GM23248 (cell line): ENCODE data around the gene INPP4A. TPM values are rescaled to one million over a fixed set of nuclear protein-coding genes. Genes with fewer than 3 reads are reported as not detected.
A peak's percentile ranks its signal among the peaks of the same experiment; 100 is the strongest.

ENCODE experiments used
- DNase-seq: peaks from one replicate; pipeline ENCODE4 v3.0.0-alpha.2; 2015
- H2AFZ ChIP-seq: fragments of 200-600 bp; sonication (generic); 2 replicates; pipeline ENCODE4 v1.6.1; 2016; ENCODE audit warnings: antibody characterized with exemption
- H3F3A ChIP-seq: fragments of 200-600 bp; sonication (generic); 2 replicates; pipeline ENCODE4 v1.6.1; 2016; ENCODE audit warnings: mild to moderate bottlenecking, antibody characterized with exemption, mixed run types; ENCODE audit not compliant: insufficient read depth
- H3K27ac ChIP-seq: fragments of 200-600 bp; sonication (generic); 2 replicates; pipeline ENCODE4 v1.5.1; 2016; ENCODE audit warnings: mild to moderate bottlenecking
- H3K27me3 ChIP-seq: fragments of 200-600 bp; sonication (generic); replicated peaks from 2 replicates; pipeline ENCODE4 v1.6.1; 2016; ENCODE audit warnings: mild to moderate bottlenecking; ENCODE audit not compliant: insufficient read depth
- H3K36me3 ChIP-seq: fragments of 200-600 bp; sonication (generic); 2 replicates; pipeline ENCODE4 v1.6.1; 2016; ENCODE audit warnings: low read depth, mild to moderate bottlenecking
- H3K4me1 ChIP-seq: fragments of 200-600 bp; sonication (generic); 2 replicates; pipeline ENCODE4 v1.6.1; 2016; ENCODE audit warnings: mild to moderate bottlenecking; ENCODE audit not compliant: insufficient read depth
- H3K4me2 ChIP-seq: fragments of 200-600 bp; sonication (generic); one replicate; pipeline ENCODE4 v1.6.1; 2016; ENCODE audit warnings: mild to moderate bottlenecking; ENCODE audit not compliant: unreplicated experiment
- H3K4me3 ChIP-seq: fragments of 200-600 bp; sonication (generic); 2 replicates; pipeline ENCODE4 v1.5.1; 2016; ENCODE audit warnings: mild to moderate bottlenecking
- H3K79me2 ChIP-seq: fragments of 200-600 bp; sonication (generic); 2 replicates; pipeline ENCODE4 v1.6.1; 2016; ENCODE audit warnings: mild to moderate bottlenecking; ENCODE audit not compliant: insufficient read depth
- H3K9ac ChIP-seq: fragments of 200-600 bp; sonication (generic); 2 replicates; pipeline ENCODE4 v1.6.1; 2016; ENCODE audit warnings: mild to moderate bottlenecking
- H3K9me2 ChIP-seq: fragments of 200-600 bp; sonication (generic); 2 replicates; pipeline ENCODE4 v1.6.1; 2016; ENCODE audit warnings: mixed run types, mild to moderate bottlenecking, moderate library complexity; ENCODE audit not compliant: insufficient read depth
- H3K9me3 ChIP-seq: fragments of 200-600 bp; sonication (generic); one replicate; pipeline ENCODE4 v1.6.1; 2017; ENCODE audit warnings: low read depth
- H4K20me1 ChIP-seq: fragments of 200-600 bp; sonication (generic); 2 replicates; pipeline ENCODE4 v1.6.0; 2016; ENCODE audit not compliant: insufficient read depth
- EZH2 ChIP-seq: fragments of 200-600 bp; sonication (generic); IDR thresholded peaks from 2 replicates; pipeline ENCODE4 v1.6.1; 2018; ENCODE audit warnings: antibody characterized with exemption, mild to moderate bottlenecking; ENCODE audit not compliant: insufficient read depth, poor library complexity, severe bottlenecking
- EZH2phosphoT487 ChIP-seq: fragments of 200-600 bp; sonication (generic); IDR thresholded peaks from 2 replicates; pipeline ENCODE4 v1.6.1; 2018; ENCODE audit warnings: antibody characterized with exemption, moderate library complexity, mild to moderate bottlenecking, low read depth; ENCODE audit not compliant: insufficient read depth
- WGBS, 2 experiments: methylation state at CpG; one replicate each; pipeline ENCODE4 v1.1.6; 2015 to 2017; ENCODE audit warnings: low lambda C conversion rate in 2 of 2, low coverage in 1 of 2; ENCODE audit errors: missing lambda C conversion rate in 2 of 2; 5-methylcytosine and 5-hydroxymethylcytosine counted together
- in situ Hi-C: fragments of 300-500 bp; cut with MboI; formaldehyde crosslinking; loops from 2 replicates; pipeline ENCODE4 v1.15.0; 2020
- polyA plus RNA-seq: library from polyadenylated mRNA; unstranded; fragments of >200 nt; fragmentation: Nextera tagmentation; extraction: Ambion mirVana; gene quantifications from 2 replicates; pipeline ENCODE4 v1.2.1, GENCODE V29; 2016
- total RNA-seq: library from RNA; depleted of rRNA; stranded (reverse); fragments of >200 nt; shearing (Covaris generic); gene quantifications from 2 replicates; pipeline ENCODE4 v1.2.3, GENCODE V29; 2014

The INPP4A gene
- total and polyA plus RNA-seq, 2 experiments from 2014 or later: 9.5 to 16.0 TPM

DNA sequence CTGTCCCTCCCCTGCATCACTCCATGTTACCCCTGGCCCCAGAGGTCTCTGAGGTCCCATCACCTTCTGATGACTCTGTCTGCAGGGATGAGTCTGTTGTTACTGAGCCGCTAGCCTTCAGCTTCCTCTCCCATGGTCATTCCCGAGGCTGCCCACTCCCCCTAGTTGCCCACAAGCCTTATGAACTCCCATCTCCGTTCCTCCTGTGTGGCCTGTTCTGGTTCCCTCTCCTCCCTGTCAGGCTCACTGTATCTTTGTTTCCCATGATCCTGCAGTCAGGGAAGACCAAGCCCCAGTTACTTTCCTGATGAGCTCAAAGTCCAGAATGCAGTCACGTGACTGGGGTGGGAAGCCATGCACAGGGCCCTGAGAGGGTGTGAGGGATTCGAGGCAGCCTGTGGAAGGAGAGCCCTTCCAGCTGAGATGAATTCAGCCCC lies 39.5 kb downstream of the INPP4A start:
- WGBS, 2 experiments: 79 to 91% methylated on average over 5 of the region's 5 CpGs
- Histone ChIP-seq H4K20me1 (no peaks in the 10 kb centered on the region; the same call in 1 of the 2 replicates), H3K4me3 (no peak overlapping the region), H3K4me1 (peaks cover 21% of the 10 kb centered on the region), H3K9ac (no peak overlapping the region), H3K9me2 (no peaks in the 10 kb centered on the region), H3K79me2 (peaks cover 48% of the 10 kb centered on the region), H3K27ac (no peak overlapping the region), H3F3A (peaks cover 7% of the 10 kb centered on the region; the same call in 1 of the 2 replicates), H3K9me3 (no peaks in the 10 kb centered on the region), H3K36me3 (no peaks in the 10 kb centered on the region), H3K4me2 (no peak overlapping the region), H2AFZ (no peak overlapping the region), H3K27me3 (no peaks in the 10 kb centered on the region)
- in situ Hi-C loops: no loop called here
- no peak for TF ChIP-seq EZH2phosphoT487
- no peak for TF ChIP-seq EZH2
- DNase-seq: no peak

DNA sequence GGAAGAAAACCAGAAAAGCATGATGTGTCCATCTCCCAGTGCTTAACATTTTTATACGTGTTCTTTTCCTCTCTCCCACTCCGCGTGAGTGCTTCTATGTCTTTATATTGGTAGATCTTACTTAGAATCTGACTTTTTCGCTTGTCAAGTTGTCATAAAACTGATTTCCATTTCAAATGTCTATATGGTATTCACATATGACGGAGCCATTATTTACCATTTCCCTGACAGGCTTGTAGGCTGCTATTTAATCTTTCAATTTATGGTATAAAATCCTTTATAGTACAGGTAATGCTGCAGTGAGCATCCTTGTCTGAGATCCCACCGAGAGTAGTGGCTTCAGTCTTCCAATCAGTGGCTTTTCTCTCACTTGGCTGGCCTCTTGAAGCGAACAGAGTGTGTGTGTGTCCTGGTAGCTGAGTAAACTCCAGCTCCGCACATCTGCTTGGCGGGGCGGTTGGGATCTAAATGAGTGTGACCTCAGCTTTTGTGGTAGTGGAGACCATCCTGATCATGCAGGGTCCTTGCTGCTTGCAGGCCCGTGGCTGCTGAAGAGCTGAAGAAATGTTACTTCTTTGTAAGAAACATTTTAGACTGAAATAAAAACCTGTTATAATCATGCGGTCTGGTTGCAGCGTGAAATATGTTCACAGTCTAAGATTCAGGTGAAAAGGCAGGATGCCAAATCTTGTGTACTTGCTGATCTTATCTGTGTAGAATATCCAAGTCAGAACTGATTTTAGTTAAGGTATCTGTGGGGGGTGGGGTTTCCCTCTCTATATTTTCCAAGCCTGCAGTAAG lies 40.2 kb downstream of the INPP4A start:
- WGBS, 2 experiments: 96% methylated on average over 13 of the region's 13 CpGs
- H4K20me1 ChIP-seq: peaks cover 3% of the 10 kb centered on the region; the same call in 1 of the 2 replicates

DNA sequence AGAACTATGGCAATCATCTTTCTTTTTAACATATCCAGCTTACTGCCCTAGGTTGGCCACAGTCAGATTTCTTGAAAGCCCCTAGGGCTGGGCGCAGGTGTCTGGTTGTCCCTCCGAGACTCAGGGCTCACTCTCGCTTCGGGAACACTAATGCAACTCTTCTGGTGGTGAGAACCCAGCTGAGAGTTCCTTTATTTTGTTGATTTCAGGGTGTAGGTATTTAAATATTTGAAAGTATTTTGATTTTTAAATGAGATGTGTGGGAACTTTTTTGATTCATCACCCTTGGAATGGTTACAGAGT lies 40.7 kb downstream of the INPP4A start:
- WGBS, 2 experiments: 98% methylated on average over 4 of the region's 4 CpGs
- no peak overlapping the region for H3K9ac ChIP-seq
- peaks cover 7% of the 10 kb centered on the region; the same call in 1 of the 2 replicates for H3F3A ChIP-seq
- in situ Hi-C loops: no loop called here
- H4K20me1 ChIP-seq: peaks cover 3% of the 10 kb centered on the region; the same call in 1 of the 2 replicates
- no peak overlapping the region for H3K27ac ChIP-seq
- H3K4me1 ChIP-seq: peaks cover 10% of the 10 kb centered on the region
- no peaks in the 10 kb centered on the region for H3K9me2 ChIP-seq
- no peak overlapping the region for H2AFZ ChIP-seq
- H3K4me3 ChIP-seq: no peak overlapping the region
- H3K27me3 ChIP-seq: no peaks in the 10 kb centered on the region
- DNase-seq: no peak
- TF ChIP-seq EZH2phosphoT487: no peak
- no peak for TF ChIP-seq EZH2
- H3K4me2 ChIP-seq: no peak overlapping the region
- H3K36me3 ChIP-seq: no peaks in the 10 kb centered on the region
- H3K9me3 ChIP-seq: no peaks in the 10 kb centered on the region
- H3K79me2 ChIP-seq: peaks cover 53% of the 10 kb centered on the region

More for the DNA sequence above, 40.2 kb downstream of the INPP4A start:
- TF ChIP-seq EZH2 (no peak), EZH2phosphoT487 (no peak)
- Histone ChIP-seq H3K4me2 (no peak overlapping the region), H3F3A (peaks cover 7% of the 10 kb centered on the region; the same call in 1 of the 2 replicates), H3K27me3 (no peaks in the 10 kb centered on the region), H3K4me1 (peaks cover 14% of the 10 kb centered on the region), H2AFZ (no peak overlapping the region), H3K9ac (no peak overlapping the region), H3K27ac (no peak overlapping the region), H3K9me3 (no peaks in the 10 kb centered on the region), H3K36me3 (no peaks in the 10 kb centered on the region), H3K9me2 (no peaks in the 10 kb centered on the region), H3K4me3 (no peak overlapping the region), H3K79me2 (peaks cover 47% of the 10 kb centered on the region)
- no peak for DNase-seq
- in situ Hi-C loops: no loop called here

DNA sequence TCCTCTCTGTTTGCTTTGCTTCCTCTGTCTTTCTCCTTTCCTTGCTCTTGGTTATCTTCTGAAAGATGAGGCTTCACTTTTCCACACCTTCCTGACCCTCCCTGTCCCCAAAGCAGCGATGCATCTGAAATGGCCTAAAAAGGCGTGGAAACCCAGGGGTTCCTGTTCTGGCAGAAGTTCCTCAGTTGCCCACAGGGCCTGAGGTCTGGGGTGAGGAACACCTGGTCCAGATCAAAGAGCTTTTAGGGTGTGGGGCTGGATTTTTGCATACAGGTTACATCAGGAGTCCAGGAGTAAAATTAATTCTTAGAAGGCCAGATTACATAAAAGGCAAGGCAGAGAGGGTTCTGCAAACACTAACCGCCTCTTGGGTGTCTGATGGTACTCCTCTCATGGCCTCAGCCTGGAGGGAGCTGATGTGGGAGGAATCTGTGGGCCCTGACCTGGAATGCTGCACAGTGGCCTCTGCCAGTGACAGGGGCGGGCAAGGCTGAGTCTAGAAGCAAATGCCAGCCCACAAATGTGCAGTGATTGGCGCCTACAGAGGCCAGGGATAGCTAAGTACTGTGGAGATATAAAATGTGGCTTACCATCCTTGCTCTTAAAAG lies 41.8 kb downstream of the INPP4A start:
- Histone ChIP-seq H2AFZ (no peak overlapping the region), H3K9me3 (no peaks in the 10 kb centered on the region), H3F3A (no peaks in the 10 kb centered on the region; the same call in 1 of the 2 replicates), H3K9ac (no peak overlapping the region), H3K36me3 (no peaks in the 10 kb centered on the region), H3K9me2 (no peaks in the 10 kb centered on the region), H3K4me1 (peaks cover 10% of the 10 kb centered on the region), H3K27ac (peak overlapping the region; percentile 17; the same call in 1 of the 2 replicates), H3K4me2 (no peak overlapping the region), H4K20me1 (peaks cover 3% of the 10 kb centered on the region; the same call in 1 of the 2 replicates), H3K4me3 (no peak overlapping the region), H3K27me3 (no peaks in the 10 kb centered on the region), H3K79me2 (peaks cover 56% of the 10 kb centered on the region)
- WGBS, 2 experiments: 72 to 77% methylated on average over 5 of the region's 5 CpGs
- in situ Hi-C loops: no loop called here
- TF ChIP-seq EZH2phosphoT487: no peak
- TF ChIP-seq EZH2: no peak
- DNase-seq: peak; percentile 11
